H9 (cell line): Measurements from ENCODE around the gene BPIFB2. TPM values are rescaled to one million over a fixed set of nuclear protein-coding genes. Genes with fewer than 3 reads are reported as not detected.

Experiments used
- DNase-seq: peaks from one replicate; pipeline ENCODE4 v3.0.0-alpha.2; 2017
- H2AFZ ChIP-seq: one replicate; pipeline ENCODE4 v1.6.1; 2013; ENCODE audit warnings: mild to moderate bottlenecking, low read length, control low read depth, moderate library complexity
- H2AK5ac ChIP-seq: 2 replicates; pipeline ENCODE4 v1.6.1; 2013; ENCODE audit warnings: low read length, control low read depth, mixed read lengths; ENCODE audit not compliant: insufficient read length
- H2BK120ac ChIP-seq: one replicate; pipeline ENCODE4 v1.6.1; 2013; ENCODE audit warnings: low read depth, mild to moderate bottlenecking, low read length, control low read depth, inconsistent platforms; ENCODE audit not compliant: poor library complexity, severe bottlenecking
- H2BK12ac ChIP-seq: 2 replicates; pipeline ENCODE4 v1.6.1; 2013; ENCODE audit warnings: low read length, control low read depth, mixed read lengths, low read depth; ENCODE audit not compliant: insufficient read length
- H2BK15ac ChIP-seq: 2 replicates; pipeline ENCODE4 v1.6.1; 2013; ENCODE audit warnings: low read depth, low read length, control low read depth
- H2BK20ac ChIP-seq: one replicate; pipeline ENCODE4 v1.6.1; 2013; ENCODE audit warnings: low read depth, mild to moderate bottlenecking, low read length, control low read depth, inconsistent platforms; ENCODE audit not compliant: poor library complexity, severe bottlenecking
- H2BK5ac ChIP-seq: 2 replicates; pipeline ENCODE4 v1.6.1; 2013; ENCODE audit warnings: low read length, control low read depth, mixed read lengths; ENCODE audit not compliant: insufficient read length
- H3K14ac ChIP-seq: 2 replicates; pipeline ENCODE4 v1.6.1; 2013; ENCODE audit warnings: low read length, control low read depth; ENCODE audit not compliant: insufficient read depth
- H3K18ac ChIP-seq: 2 replicates; pipeline ENCODE4 v1.6.1; 2013; ENCODE audit warnings: low read depth, mild to moderate bottlenecking, mixed read lengths, low read length, control low read depth; ENCODE audit not compliant: insufficient read length
- H3K23ac ChIP-seq: 2 replicates; pipeline ENCODE4 v1.6.1; 2013; ENCODE audit warnings: low read length, control low read depth, mixed read lengths, low read depth; ENCODE audit not compliant: insufficient read length
- H3K23me2 ChIP-seq: 2 replicates; pipeline ENCODE4 v1.6.1; 2013; ENCODE audit warnings: low read depth, mild to moderate bottlenecking, mixed read lengths, low read length, control low read depth; ENCODE audit not compliant: insufficient read length, poor library complexity, severe bottlenecking
- H3K27ac ChIP-seq: 2 replicates; pipeline ENCODE4 v1.5.1; 2013; ENCODE audit warnings: low read length, control low read depth, mixed read lengths, low read depth; ENCODE audit not compliant: insufficient read length
- H3K27me3 ChIP-seq: 2 replicates; pipeline ENCODE4 v1.6.1; 2013; ENCODE audit warnings: low read length, control low read depth, inconsistent platforms; ENCODE audit not compliant: insufficient read depth
- H3K4ac ChIP-seq: 2 replicates; pipeline ENCODE4 v1.6.1; 2013; ENCODE audit warnings: low read depth, mild to moderate bottlenecking, control low read depth, inconsistent platforms, low read length, moderate library complexity
- H3K4me1 ChIP-seq: 2 replicates; pipeline ENCODE4 v1.6.1; 2013; ENCODE audit warnings: low read length, control low read depth, inconsistent platforms; ENCODE audit not compliant: insufficient read depth
- H3K4me2 ChIP-seq: 2 replicates; pipeline ENCODE4 v1.6.1; 2013; ENCODE audit warnings: low read length, control low read depth, mixed read lengths; ENCODE audit not compliant: insufficient read length, insufficient read depth
- H3K56ac ChIP-seq: 2 replicates; pipeline ENCODE4 v1.6.1; 2013; ENCODE audit warnings: low read depth, mild to moderate bottlenecking, mixed read lengths, low read length, control low read depth; ENCODE audit not compliant: insufficient read length
- H3K79me1 ChIP-seq: 2 replicates; pipeline ENCODE4 v1.6.1; 2013; ENCODE audit warnings: low read depth, mild to moderate bottlenecking, moderate library complexity, low read length, control low read depth, inconsistent platforms; ENCODE audit not compliant: insufficient read depth, poor library complexity, severe bottlenecking
- H3K79me2 ChIP-seq: 2 replicates; pipeline ENCODE4 v1.6.1; 2013; ENCODE audit warnings: low read length, control low read depth, inconsistent platforms; ENCODE audit not compliant: insufficient read depth
- H3K9ac ChIP-seq: 2 replicates; pipeline ENCODE4 v1.6.1; 2013; ENCODE audit warnings: low read length, control low read depth, mixed read lengths; ENCODE audit not compliant: insufficient read length; ENCODE audit errors: extremely low read depth
- H3K9me3 ChIP-seq: one replicate; pipeline ENCODE4 v1.6.1; 2013; ENCODE audit warnings: low read depth, low read length, inconsistent platforms; ENCODE audit not compliant: control insufficient read depth
- H3T11ph ChIP-seq: one replicate; pipeline ENCODE4 v1.6.1; 2013; ENCODE audit warnings: mild to moderate bottlenecking, low read length, control low read depth, inconsistent platforms
- H4K20me1 ChIP-seq: one replicate; pipeline ENCODE4 v1.6.1; 2013; ENCODE audit not compliant: control insufficient read depth, insufficient read length, insufficient read depth
- H4K5ac ChIP-seq: 2 replicates; pipeline ENCODE4 v1.6.1; 2013; ENCODE audit warnings: low read depth, mild to moderate bottlenecking, mixed read lengths, low read length, control low read depth; ENCODE audit not compliant: insufficient read length
- H4K8ac ChIP-seq: replicated peaks from 2 replicates; pipeline ENCODE4 v1.6.1; 2013; ENCODE audit warnings: low read length, control low read depth, mixed read lengths, low read depth; ENCODE audit not compliant: insufficient read length
- H4K91ac ChIP-seq: 2 replicates; pipeline ENCODE4 v1.6.1; 2013; ENCODE audit warnings: low read depth, mild to moderate bottlenecking, moderate library complexity, mixed read lengths, low read length, control low read depth; ENCODE audit not compliant: insufficient read length
- H3K27ac Mint-ChIP-seq, 3 experiments: 2 replicates in 2 of 3; 3 replicates in 1 of 3; pipeline ENCODE4 v1.8.0; 2020 to 2021; ENCODE audit warnings: mixed read lengths in 3 of 3, mild to moderate bottlenecking in 1 of 3, moderate library complexity in 1 of 3
- H3K27me3 Mint-ChIP-seq: 2 replicates; pipeline ENCODE4 v1.8.0; 2021; ENCODE audit warnings: low read depth, mild to moderate bottlenecking, moderate library complexity, mixed read lengths
- H3K36me3 Mint-ChIP-seq, 3 experiments: 2 replicates in 2 of 3; 3 replicates in 1 of 3; pipeline ENCODE4 v1.8.0; 2020 to 2021; ENCODE audit warnings: low read depth in 3 of 3, mixed read lengths in 3 of 3; ENCODE audit not compliant: insufficient read depth in 1 of 3
- H3K4me1 Mint-ChIP-seq, 2 experiments: 2 replicates each; pipeline ENCODE4 v1.8.0; 2020; ENCODE audit warnings: mixed read lengths in 2 of 2
- H3K4me3 Mint-ChIP-seq, 2 experiments: 2 replicates in 1 of 2; 3 replicates in 1 of 2; pipeline ENCODE4 v1.8.0; 2020 to 2021; ENCODE audit warnings: mild to moderate bottlenecking in 2 of 2, mixed read lengths in 2 of 2, moderate library complexity in 1 of 2
- H3K9me3 Mint-ChIP-seq, 2 experiments: 2 replicates in 1 of 2; 3 replicates in 1 of 2; pipeline ENCODE4 v1.8.0; 2020; ENCODE audit warnings: mild to moderate bottlenecking in 2 of 2, mixed read lengths in 2 of 2, moderate library complexity in 1 of 2
- WGBS: extraction: QIAGEN DNeasy Blood & Tissue Kit; methylation state at CpG from one replicate; pipeline ENCODE4 v1.1.7; 2013; ENCODE audit warnings: missing lambda C conversion rate, low lambda C conversion rate, mixed read lengths; ENCODE audit not compliant: insufficient read length; ENCODE audit errors: extremely low coverage; 5-methylcytosine and 5-hydroxymethylcytosine counted together
- total RNA-seq: library from RNA; stranded (reverse); gene quantifications from 2 replicates; pipeline ENCODE4 v1.2.1, GENCODE V29; 2021
- TF ChIP-seq, protein P1 (sequence below): fragments of 200-600 bp; sonication (generic); conservative IDR thresholded peaks from 3 replicates; pipeline ENCODE4 v1.8.0; 2021; ENCODE audit warnings: antibody characterized with exemption, mild to moderate bottlenecking

The BPIFB2 gene
- total RNA-seq, 1 experiment from 2014 or later: not detected

DNA sequence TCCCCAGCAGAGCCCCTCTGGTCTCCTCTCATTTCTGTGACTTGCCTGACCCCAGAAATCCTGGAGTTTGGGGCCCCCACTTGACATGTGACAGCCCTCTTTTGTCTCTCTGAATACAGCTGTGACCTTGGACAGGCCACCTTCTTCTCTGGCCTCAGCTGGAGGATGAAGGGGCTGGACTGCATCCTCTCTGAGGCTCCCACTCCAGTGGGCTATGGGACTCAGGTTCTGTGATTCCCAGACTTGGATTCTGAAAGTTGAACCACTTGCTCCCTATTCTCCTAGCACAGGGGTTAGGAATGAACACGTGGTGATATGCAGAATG lies 55.3 kb downstream of the BPIFB2 start:
- Histone ChIP-seq H3K18ac (no peak overlapping the region), H4K20me1 (no peaks in the 10 kb centered on the region), H3K27ac (no peak overlapping the region), H3K9ac (no peak overlapping the region), H3K4ac (no peak overlapping the region), H2BK20ac (no peak overlapping the region), H2AFZ (no peak overlapping the region), H2BK120ac (no peak overlapping the region), H3K79me2 (no peaks in the 10 kb centered on the region), H2BK5ac (no peak overlapping the region), H2AK5ac (no peak overlapping the region), H4K91ac (no peak overlapping the region), H3K23ac (no peak overlapping the region), H2BK15ac (no peak overlapping the region), H4K8ac (no peak overlapping the region), H3K79me1 (no peaks in the 10 kb centered on the region), H3T11ph (no peak overlapping the region), H4K5ac (no peak overlapping the region), H3K56ac (no peak overlapping the region), H3K4me2 (no peak overlapping the region), H3K4me1 (no peaks in the 10 kb centered on the region), H2BK12ac (no peak overlapping the region), H3K27me3 (no peaks in the 10 kb centered on the region), H3K14ac (no peak overlapping the region), H3K9me3 (no peaks in the 10 kb centered on the region), H3K23me2 (no peaks in the 10 kb centered on the region)
- Mint-ChIP-seq H3K36me3 (no peaks in the 10 kb centered on the region), H3K4me3 (no peak overlapping the region), H3K4me1 (no peaks in the 10 kb centered on the region), H3K27me3 (peaks cover 2% of the 10 kb centered on the region), H3K9me3 (no peaks in the 10 kb centered on the region), H3K27ac (no peak overlapping the region)
- TF ChIP-seq, protein P1, sequence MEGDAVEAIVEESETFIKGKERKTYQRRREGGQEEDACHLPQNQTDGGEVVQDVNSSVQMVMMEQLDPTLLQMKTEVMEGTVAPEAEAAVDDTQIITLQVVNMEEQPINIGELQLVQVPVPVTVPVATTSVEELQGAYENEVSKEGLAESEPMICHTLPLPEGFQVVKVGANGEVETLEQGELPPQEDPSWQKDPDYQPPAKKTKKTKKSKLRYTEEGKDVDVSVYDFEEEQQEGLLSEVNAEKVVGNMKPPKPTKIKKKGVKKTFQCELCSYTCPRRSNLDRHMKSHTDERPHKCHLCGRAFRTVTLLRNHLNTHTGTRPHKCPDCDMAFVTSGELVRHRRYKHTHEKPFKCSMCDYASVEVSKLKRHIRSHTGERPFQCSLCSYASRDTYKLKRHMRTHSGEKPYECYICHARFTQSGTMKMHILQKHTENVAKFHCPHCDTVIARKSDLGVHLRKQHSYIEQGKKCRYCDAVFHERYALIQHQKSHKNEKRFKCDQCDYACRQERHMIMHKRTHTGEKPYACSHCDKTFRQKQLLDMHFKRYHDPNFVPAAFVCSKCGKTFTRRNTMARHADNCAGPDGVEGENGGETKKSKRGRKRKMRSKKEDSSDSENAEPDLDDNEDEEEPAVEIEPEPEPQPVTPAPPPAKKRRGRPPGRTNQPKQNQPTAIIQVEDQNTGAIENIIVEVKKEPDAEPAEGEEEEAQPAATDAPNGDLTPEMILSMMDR: no peak
- DNase-seq: no peak
- no CpG with 5 or more reads among the region's 1 CpG for WGBS
